K562 (cell line): Measurements from ENCODE around the gene MYO10. TPM values are rescaled to one million over a fixed set of nuclear protein-coding genes. Genes with fewer than 3 reads are reported as not detected.

ENCODE experiments used
- ATAC-seq: fragments of 200-7000 bp; cut with Tn5 transposase; 3 replicates; pipeline ENCODE4 v1.9.1; 2020; ENCODE audit warnings: moderate library complexity
- BruUV-seq: library from RNA; stranded (reverse); fragments of 400-500 nt; replicated peaks from 2 replicates; lab custom pipeline; 2021; lab: Mats Ljungman, UMichigan
- CTCF ChIA-PET: fragments of 300-600 bp; formaldehyde crosslinking; extraction: SDS; loops from one replicate; lab custom pipeline; 2021; ENCODE audit warnings: low intra/inter-chr PET ratio; lab: Yijun Ruan, JAX
- POLR2A ChIA-PET: fragments of 300-600, 350-650 bp; sonication (Branson Sonifier 250); formaldehyde crosslinking; extraction: SDS; loops from one replicate; lab custom pipeline; 2021; ENCODE audit warnings: antibody characterized with exemption, inconsistent platforms; lab: Yijun Ruan, JAX
- DNase-seq, 4 experiments: peaks; one replicate each; pipeline versions ENCODE4 v3.0.0 to v3.0.0-alpha.2; 2011 to 2018; ENCODE audit warnings: low spot score in 3 of 4, mixed read lengths in 3 of 4; ENCODE audit errors: extremely low read depth in 1 of 4
- FAIRE-seq: peaks from 2 replicates; lab custom pipeline; 2011; peaks lifted over from hg19 to GRCh38; lab: Jason Lieb, UNC
- H2AFZ ChIP-seq: 2 replicates; pipeline ENCODE4 v1.6.0; 2011; ENCODE audit warnings: low read depth, low read length, control low read depth, inconsistent platforms
- H3K27ac ChIP-seq: fragments of 200-600 bp; 3 replicates; pipeline ENCODE4 v1.8.0; 2011; ENCODE audit warnings: low read depth, mild to moderate bottlenecking, control low read depth, inconsistent platforms, low read length, moderate library complexity, mixed read lengths; ENCODE audit errors: extremely low read depth
- H3K27me3 ChIP-seq, 2 experiments: fragments of 300-600 bp in 1 of 2; 2 replicates in 1 of 2; 3 replicates in 1 of 2; pipeline versions ENCODE4 v1.6.0 to v1.8.0; 2011; ENCODE audit warnings: inconsistent platforms in 2 of 2, low read length in 2 of 2, mild to moderate bottlenecking in 1 of 2, mixed read lengths in 1 of 2, moderate library complexity in 1 of 2; ENCODE audit not compliant: control insufficient read depth in 2 of 2, insufficient read depth in 2 of 2
- H3K36me3 ChIP-seq: fragments of 300-600 bp; 3 replicates; pipeline ENCODE4 v1.8.0; 2011; ENCODE audit warnings: mild to moderate bottlenecking, low read length, inconsistent platforms; ENCODE audit not compliant: control insufficient read depth, insufficient read depth
- H3K4me1 ChIP-seq, 2 experiments: fragments of 200-600 bp in 1 of 2; replicated peaks in 1 of 2; 2 replicates in 1 of 2; 3 replicates in 1 of 2; pipeline versions ENCODE4 v1.5.1 to v1.8.0; 2011; ENCODE audit warnings: inconsistent platforms in 2 of 2, low read length in 2 of 2, mild to moderate bottlenecking in 1 of 2, mixed read lengths in 1 of 2, moderate library complexity in 1 of 2; ENCODE audit not compliant: control insufficient read depth in 2 of 2, insufficient read depth in 2 of 2
- H3K4me2 ChIP-seq: 2 replicates; pipeline ENCODE4 v1.6.1; 2011; ENCODE audit warnings: low read length, control low read depth, inconsistent platforms, mixed read lengths; ENCODE audit not compliant: insufficient read depth
- H3K4me3 ChIP-seq: fragments of 200-600 bp; sonication (generic), shearing (Covaris generic); 2 replicates; pipeline ENCODE4 v1.5.1; 2016; ENCODE audit warnings: control low read depth, inconsistent platforms
- H3K79me2 ChIP-seq: fragments of 200-600 bp; 3 replicates; pipeline ENCODE4 v1.8.0; 2011; ENCODE audit warnings: low read length, inconsistent platforms; ENCODE audit not compliant: control insufficient read depth, insufficient read depth
- H3K9ac ChIP-seq, 2 experiments: 2 replicates each; pipeline versions ENCODE4 v1.6.0 to v1.6.1; 2011; ENCODE audit warnings: low read depth in 2 of 2, low read length in 2 of 2, control low read depth in 1 of 2, inconsistent platforms in 1 of 2, mild to moderate bottlenecking in 1 of 2, mixed read lengths in 1 of 2; ENCODE audit not compliant: insufficient read depth in 1 of 2
- H3K9me1 ChIP-seq: one replicate; pipeline ENCODE4 v1.6.0; 2011; ENCODE audit warnings: inconsistent platforms, mild to moderate bottlenecking, low read length, moderate library complexity; ENCODE audit not compliant: control insufficient read depth, insufficient read depth
- H3K9me3 ChIP-seq: replicated peaks from 2 replicates; pipeline ENCODE4 v1.5.1; 2011; ENCODE audit warnings: low read depth, low read length, inconsistent platforms; ENCODE audit not compliant: control insufficient read depth, insufficient read depth
- H4K20me1 ChIP-seq: replicated peaks from 2 replicates; pipeline ENCODE4 v1.6.1; 2011; ENCODE audit warnings: low read length, inconsistent platforms, mixed read lengths; ENCODE audit not compliant: control insufficient read depth, insufficient read depth
- BHLHE40 ChIP-seq: IDR thresholded peaks from 2 replicates; pipeline ENCODE4 v1.6.1; 2011; ENCODE audit warnings: low read length, improper control_type of control experiment
- CHD1 ChIP-seq: fragments of 200-600 bp; sonication (generic); IDR thresholded peaks from one replicate; pipeline ENCODE4 v1.6.1; 2012; ENCODE audit warnings: mild to moderate bottlenecking, moderate library complexity, low read length, inconsistent platforms
- FOXA3 ChIP-seq, 2 experiments: fragments of 450-650 bp in 1 of 2; sonication (generic) in 1 of 2; formaldehyde crosslinking; IDR thresholded peaks in 1 of 2; conservative IDR thresholded peaks in 1 of 2; 2 replicates each; pipeline versions ENCODE4 v1.4.0 to v1.8.0; 2020 to 2022; ENCODE audit warnings: mild to moderate bottlenecking in 2 of 2, missing genetic modification reagents in 1 of 2
- RAD51 ChIP-seq: fragments of 450-650 bp; IDR thresholded peaks from 2 replicates; pipeline ENCODE4 v1.7.1; 2016; ENCODE audit warnings: low read depth, mild to moderate bottlenecking, borderline replicate concordance
- SMAD2 ChIP-seq: fragments of 150-350 bp; IDR thresholded peaks from 2 replicates; pipeline ENCODE4 v1.6.1; 2014; ENCODE audit warnings: low read depth, mild to moderate bottlenecking, low read length
- TFAM ChIP-seq: fragments of 250-450 bp; sonication (Bioruptor Pico); conservative IDR thresholded peaks from 2 replicates; pipeline ENCODE4 v1.5.0; 2021; ENCODE audit warnings: mild to moderate bottlenecking, moderate library complexity
- WGBS: fragments of 100-300 bp; shearing (Covaris generic); methylation state at CpG from one replicate; pipeline ENCODE4 v1.1.6; 2016; ENCODE audit warnings: low coverage, mixed read lengths; ENCODE audit not compliant: insufficient coverage; ENCODE audit errors: missing lambda C conversion rate; 5-methylcytosine and 5-hydroxymethylcytosine counted together
- in situ Hi-C: fragments of 300-500 bp; cut with MboI; formaldehyde crosslinking; loops from 4 replicates; pipeline ENCODE4 v1.15.0; 2018; ENCODE audit warnings: inconsistent platforms, mixed read lengths
- intact Hi-C: fragments of 100-400 bp; cut with micrococcal nuclease; formaldehyde crosslinking; loops from 2 replicates; pipeline ENCODE4 v1.14.2; 2022
- polyA plus RNA-seq, 8 experiments: library from polyadenylated mRNA; depleted of rRNA in 4 of 8; stranded (reverse) in 5 of 8; unstranded in 3 of 8; fragments of >200 nt; fragmentation: Nextera tagmentation in 2 of 8; fragmentation: Illumina TruSeq in 1 of 8; extraction: Ambion mirVana in 2 of 8; extraction: Trizol in 1 of 8; gene quantifications; 2 replicates each; pipeline versions ENCODE4 v1.2.1 to v1.2.3, GENCODE V29; 2011 to 2014; ENCODE audit warnings: inconsistent platforms in 1 of 8, missing spikeins in 1 of 8
- total RNA-seq, 7 experiments: library from RNA; depleted of rRNA in 6 of 7; stranded (reverse); fragments of >200 nt in 6 of 7; fragmentation: Illumina TruSeq in 2 of 7; extraction: Trizol in 2 of 7; gene quantifications; 2 replicates each; pipeline versions ENCODE4 v1.2.1 to v1.2.3, GENCODE V29; 2011 to 2021; ENCODE audit warnings: low replicate concordance in 1 of 7
- TF ChIP-seq, protein P1 (sequence below), 2 experiments: fragments of 450-650 bp in 1 of 2; sonication (generic) in 1 of 2; formaldehyde crosslinking in 1 of 2; IDR thresholded peaks; 2 replicates each; pipeline versions ENCODE4 v1.7.1 to v1.9.0; 2016 to 2022; ENCODE audit warnings: inconsistent platforms in 1 of 2, mild to moderate bottlenecking in 1 of 2, missing genetic modification reagents in 1 of 2

The MYO10 gene
- total and polyA plus RNA-seq, 9 of the 15 experiments (the other 6 are each of a cell fraction or from before 2014, with no cell fraction given) = 0.04 to 0.24 TPM; not detected in 7

DNA sequence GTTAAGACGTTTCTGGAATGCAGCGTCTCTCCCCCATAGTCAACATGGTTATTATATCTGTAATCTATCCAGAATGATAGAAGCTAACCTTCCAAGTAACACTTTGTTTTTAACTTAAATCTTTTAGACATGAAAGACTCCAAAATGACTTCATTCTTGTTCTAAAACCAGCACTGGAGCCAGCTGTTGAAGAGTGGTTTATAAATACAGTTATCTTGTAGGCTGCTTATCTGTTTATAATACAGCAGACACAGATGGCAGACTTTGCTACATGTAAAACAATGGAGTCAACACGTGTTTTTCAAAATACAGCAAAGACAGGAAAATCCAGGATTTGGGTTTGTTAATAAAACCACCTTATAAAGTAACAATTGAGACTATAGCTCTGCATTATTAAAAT lies 270.5 kb downstream of the MYO10 start:
- no peak overlapping the region for H3K4me3 ChIP-seq
- H2AFZ ChIP-seq = no peak overlapping the region
- in situ Hi-C loops = no loop called here
- no peak for ATAC-seq
- whole genome bisulfite sequencing = 0% methylated on average over 3 of the region's 3 CpGs
- no peak overlapping the region for H3K9ac ChIP-seq
- no peaks in the 10 kb centered on the region for H3K9me3 ChIP-seq
- no peaks in the 10 kb centered on the region for H3K4me1 ChIP-seq
- H3K27me3 ChIP-seq = peaks cover 3 to 24% of the 10 kb centered on the region in 2 experiments; a peak in 4 of 5 replicates
- H3K36me3 ChIP-seq = no peaks in the 10 kb centered on the region
- POLR2A ChIA-PET = interaction anchor here (2.8 kb wide), 1 partner anchor 11 kb away, joined by 5 read pairs; no protein-coding TSS in a partner anchor
- H3K4me2 ChIP-seq = no peak overlapping the region
- BruUV-seq = no TSS peak
- H4K20me1 ChIP-seq = no peaks in the 10 kb centered on the region
- H3K79me2 ChIP-seq = no peaks in the 10 kb centered on the region
- FAIRE-seq = no peak
- CTCF ChIA-PET = no interaction called here
- H3K9me1 ChIP-seq = no peaks in the 10 kb centered on the region
- intact Hi-C loops = loop anchor here (10.0 kb wide), 1 partner anchor 181 kb away; no protein-coding TSS in a partner anchor
- H3K27ac ChIP-seq = no peak overlapping the region
- no peak for TF ChIP-seq BHLHE40
- no peak for TF ChIP-seq SMAD2
- TF ChIP-seq CHD1 = no peak
- TF ChIP-seq, protein P1, sequence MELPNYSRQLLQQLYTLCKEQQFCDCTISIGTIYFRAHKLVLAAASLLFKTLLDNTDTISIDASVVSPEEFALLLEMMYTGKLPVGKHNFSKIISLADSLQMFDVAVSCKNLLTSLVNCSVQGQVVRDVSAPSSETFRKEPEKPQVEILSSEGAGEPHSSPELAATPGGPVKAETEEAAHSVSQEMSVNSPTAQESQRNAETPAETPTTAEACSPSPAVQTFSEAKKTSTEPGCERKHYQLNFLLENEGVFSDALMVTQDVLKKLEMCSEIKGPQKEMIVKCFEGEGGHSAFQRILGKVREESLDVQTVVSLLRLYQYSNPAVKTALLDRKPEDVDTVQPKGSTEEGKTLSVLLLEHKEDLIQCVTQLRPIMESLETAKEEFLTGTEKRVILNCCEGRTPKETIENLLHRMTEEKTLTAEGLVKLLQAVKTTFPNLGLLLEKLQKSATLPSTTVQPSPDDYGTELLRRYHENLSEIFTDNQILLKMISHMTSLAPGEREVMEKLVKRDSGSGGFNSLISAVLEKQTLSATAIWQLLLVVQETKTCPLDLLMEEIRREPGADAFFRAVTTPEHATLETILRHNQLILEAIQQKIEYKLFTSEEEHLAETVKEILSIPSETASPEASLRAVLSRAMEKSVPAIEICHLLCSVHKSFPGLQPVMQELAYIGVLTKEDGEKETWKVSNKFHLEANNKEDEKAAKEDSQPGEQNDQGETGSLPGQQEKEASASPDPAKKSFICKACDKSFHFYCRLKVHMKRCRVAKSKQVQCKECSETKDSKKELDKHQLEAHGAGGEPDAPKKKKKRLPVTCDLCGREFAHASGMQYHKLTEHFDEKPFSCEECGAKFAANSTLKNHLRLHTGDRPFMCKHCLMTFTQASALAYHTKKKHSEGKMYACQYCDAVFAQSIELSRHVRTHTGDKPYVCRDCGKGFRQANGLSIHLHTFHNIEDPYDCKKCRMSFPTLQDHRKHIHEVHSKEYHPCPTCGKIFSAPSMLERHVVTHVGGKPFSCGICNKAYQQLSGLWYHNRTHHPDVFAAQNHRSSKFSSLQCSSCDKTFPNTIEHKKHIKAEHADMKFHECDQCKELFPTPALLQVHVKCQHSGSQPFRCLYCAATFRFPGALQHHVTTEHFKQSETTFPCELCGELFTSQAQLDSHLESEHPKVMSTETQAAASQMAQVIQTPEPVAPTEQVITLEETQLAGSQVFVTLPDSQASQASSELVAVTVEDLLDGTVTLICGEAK (IDR thresholded peaks at IDR 0.05) = no peak
- TF ChIP-seq, protein P1 (CRISPR knock-in tag; IDR thresholded peaks at IDR 0.05) = no peak
- no peak for TF ChIP-seq RAD51
- no peak for TF ChIP-seq FOXA3 (CRISPR knock-in tag; conservative IDR thresholded peaks at IDR 0.05 in 1 of 2, IDR thresholded peaks at IDR 0.05 in 1 of 2)
- no peak for TF ChIP-seq TFAM (CRISPR knock-in tag)
- DNase-seq = no peak
